Chondrocyte (in vitro differentiated cells): ENCODE results near the gene AKAP12. TPM values are rescaled to one million over a fixed set of nuclear protein-coding genes. Genes with fewer than 3 reads are reported as not detected.
A peak's percentile ranks its signal among the peaks of the same experiment; 100 is the strongest.

Experiments
- DNase-seq: peaks from one replicate; pipeline ENCODE4 v3.0.0; 2021; ENCODE audit warnings: mixed read lengths, low spot score
- H3K27ac Mint-ChIP-seq: one replicate; pipeline ENCODE4 v1.8.0; 2021; ENCODE audit warnings: mild to moderate bottlenecking, moderate library complexity, mixed read lengths; ENCODE audit not compliant: unreplicated experiment
- H3K27me3 Mint-ChIP-seq: 2 replicates; pipeline ENCODE4 v1.8.0; 2021; ENCODE audit warnings: low read depth, mixed read lengths
- H3K36me3 Mint-ChIP-seq: 2 replicates; pipeline ENCODE4 v1.8.0; 2021; ENCODE audit warnings: low read depth, mixed read lengths
- H3K4me1 Mint-ChIP-seq: 2 replicates; pipeline ENCODE4 v1.8.0; 2021; ENCODE audit warnings: low read depth, mild to moderate bottlenecking, mixed read lengths
- H3K4me3 Mint-ChIP-seq: one replicate; pipeline ENCODE4 v1.8.0; 2021; ENCODE audit warnings: mild to moderate bottlenecking, moderate library complexity, mixed read lengths; ENCODE audit not compliant: unreplicated experiment
- H3K9me3 Mint-ChIP-seq: 2 replicates; pipeline ENCODE4 v1.8.0; 2021; ENCODE audit warnings: low read depth, mixed read lengths
- CTCF ChIP-seq: fragments of 200-600 bp; sonication (generic); IDR thresholded peaks from 2 replicates; pipeline ENCODE4 v1.5.0; 2021; ENCODE audit warnings: antibody characterized with exemption, mild to moderate bottlenecking, moderate library complexity
- total RNA-seq: library from RNA; stranded (reverse); gene quantifications from 3 replicates; pipeline ENCODE4 v1.2.1, GENCODE V29; 2021

The AKAP12 gene
- total RNA-seq, 1 donor from 2014 or later, result 176 TPM

- Mint-ChIP-seq H3K27ac (peak overlapping the region; percentile 92), H3K4me3 (no peak overlapping the region), H3K27me3 (no peaks in the 10 kb centered on the region), H3K4me1 (peaks cover 79% of the 10 kb centered on the region), H3K36me3 (peaks cover 2% of the 10 kb centered on the region), H3K9me3 (no peaks in the 10 kb centered on the region)
- DNase-seq, result no peak
- no peak for TF ChIP-seq CTCF
Measured at GRCh38 chr6:151292974-151293687, 53.4 kb downstream of the AKAP12 start.

- Mint-ChIP-seq H3K27ac (peak overlapping the region; percentile 92), H3K27me3 (no peaks in the 10 kb centered on the region), H3K4me3 (no peak overlapping the region), H3K9me3 (no peaks in the 10 kb centered on the region), H3K4me1 (peaks cover 81% of the 10 kb centered on the region), H3K36me3 (peaks cover 2% of the 10 kb centered on the region)
- TF ChIP-seq CTCF, result no peak
- DNase-seq, result no peak
Measured at GRCh38 chr6:151293688-151294016, 53.9 kb downstream of the AKAP12 start.

- H3K4me1 Mint-ChIP-seq, result peaks cover 89% of the 10 kb centered on the region
- DNase-seq, result no peak
- no peaks in the 10 kb centered on the region for H3K9me3 Mint-ChIP-seq
- no peaks in the 10 kb centered on the region for H3K27me3 Mint-ChIP-seq
- peak overlapping the region; percentile 92 for H3K27ac Mint-ChIP-seq
- H3K4me3 Mint-ChIP-seq, result peak overlapping the region; percentile 3
- no peak for TF ChIP-seq CTCF
- H3K36me3 Mint-ChIP-seq, result peaks cover 2% of the 10 kb centered on the region
Measured at GRCh38 chr6:151294561-151295101, 54.9 kb downstream of the AKAP12 start.

GRCh38 chr6:151297886-151298285, 58.1 kb downstream of the AKAP12 start:
- H3K27me3 Mint-ChIP-seq, result no peaks in the 10 kb centered on the region
- H3K27ac Mint-ChIP-seq, result peak overlapping the region; percentile 57
- no peak for TF ChIP-seq CTCF
- no peak overlapping the region for H3K4me3 Mint-ChIP-seq
- peaks cover 3% of the 10 kb centered on the region for H3K36me3 Mint-ChIP-seq
- H3K4me1 Mint-ChIP-seq, result peaks cover 84% of the 10 kb centered on the region
- no peaks in the 10 kb centered on the region for H3K9me3 Mint-ChIP-seq
- DNase-seq, result no peak

- Mint-ChIP-seq H3K4me1 (peaks cover 72% of the 10 kb centered on the region), H3K27me3 (no peaks in the 10 kb centered on the region), H3K9me3 (no peaks in the 10 kb centered on the region), H3K27ac (no peak overlapping the region), H3K4me3 (no peak overlapping the region), H3K36me3 (peaks cover 4% of the 10 kb centered on the region)
- TF ChIP-seq CTCF, result no peak
- no peak for DNase-seq
Measured at GRCh38 chr6:151299011-151299410, 59.2 kb downstream of the AKAP12 start.
